Right atrium auricular region (tissue), 2 donors: ENCODE data around the gene SMAP2. TPM values are rescaled to one million over a fixed set of nuclear protein-coding genes. Genes with fewer than 3 reads are reported as not detected.

Source experiments
- DNase-seq: peaks from one replicate; pipeline ENCODE4 v3.0.0-alpha.2; 2019; ENCODE audit warnings: low spot score
- H3K27ac ChIP-seq, 2 donors: fragments of 200-600 bp; sonication (generic); 1 replicate in 1 of 2; 2 replicates in 1 of 2; pipeline ENCODE4 v1.5.1; 2016 to 2019
- H3K27me3 ChIP-seq, 2 donors: fragments of 200-600 bp; sonication (generic); one replicate each; pipeline versions ENCODE4 v1.5.1 to v1.6.0; 2017 to 2019
- H3K36me3 ChIP-seq: fragments of 200-600 bp; sonication (generic); one replicate; pipeline ENCODE4 v1.5.1; 2016
- H3K4me1 ChIP-seq, 2 donors: fragments of 200-600 bp; sonication (generic); one replicate each; pipeline versions ENCODE4 v1.5.1 to v1.6.0; 2017 to 2019
- H3K4me3 ChIP-seq, 2 donors: fragments of 200-600 bp; sonication (generic); 1 replicate in 1 of 2; 2 replicates in 1 of 2; pipeline ENCODE4 v1.5.1; 2017 to 2019; ENCODE audit warnings: mild to moderate bottlenecking in 1 of 2, moderate library complexity in 1 of 2
- H3K9me3 ChIP-seq, 2 donors: fragments of 200-600 bp; sonication (generic); one replicate each; pipeline ENCODE4 v1.5.1; 2019
- CTCF ChIP-seq, 2 donors: fragments of 200-600 bp; sonication (generic); IDR thresholded peaks; one replicate each; pipeline ENCODE4 v1.5.1; 2019; ENCODE audit warnings: antibody characterized with exemption in 2 of 2
- total RNA-seq, 2 donors: library from RNA; depleted of rRNA; stranded (reverse); fragments of >200 nt; gene quantifications; one replicate each; pipeline ENCODE4 v1.1.0, GENCODE V29; 2016

Gene SMAP2
- total RNA-seq, 2 donors from 2014 or later = 19.8 to 20.8 TPM

- Histone ChIP-seq H3K4me3 (no peak overlapping the region), H3K27ac (no peak overlapping the region), H3K36me3 (peaks cover 11% of the 10 kb centered on the region), H3K4me1 (peaks cover 0 to 4% of the 10 kb centered on the region in 2 donors), H3K9me3 (no peaks in the 10 kb centered on the region), H3K27me3 (no peaks in the 10 kb centered on the region)
- TF ChIP-seq CTCF (IDR thresholded peaks at IDR 0.05) = no peak
- no peak for DNase-seq
Measured at GRCh38 chr1:40421431-40422384, 48.2 kb downstream of the SMAP2 start.

- DNase-seq = no peak
- H3K27me3 ChIP-seq = no peaks in the 10 kb centered on the region
- no peak overlapping the region for H3K4me3 ChIP-seq
- peaks cover 0 to 4% of the 10 kb centered on the region in 2 donors for H3K4me1 ChIP-seq
- H3K27ac ChIP-seq = no peak overlapping the region
- peaks cover under 1% of the 10 kb centered on the region for H3K36me3 ChIP-seq
- H3K9me3 ChIP-seq = no peaks in the 10 kb centered on the region
- TF ChIP-seq CTCF (IDR thresholded peaks at IDR 0.05) = no peak
Measured at GRCh38 chr1:40422630-40423263, 49.2 kb downstream of the SMAP2 start.

GRCh38 chr1:40423264-40423642, 49.7 kb downstream of the SMAP2 start:
- Histone ChIP-seq H3K27me3 (no peaks in the 10 kb centered on the region), H3K9me3 (no peaks in the 10 kb centered on the region), H3K27ac (no peak overlapping the region), H3K4me1 (peaks cover 0 to 4% of the 10 kb centered on the region in 2 donors), H3K36me3 (no peaks in the 10 kb centered on the region), H3K4me3 (no peak overlapping the region)
- TF ChIP-seq CTCF (IDR thresholded peaks at IDR 0.05) = no peak
- DNase-seq = no peak

- no peak overlapping the region for H3K4me3 ChIP-seq
- no peaks in the 10 kb centered on the region for H3K36me3 ChIP-seq
- H3K27ac ChIP-seq = no peak overlapping the region
- no peaks in the 10 kb centered on the region for H3K9me3 ChIP-seq
- H3K27me3 ChIP-seq = no peaks in the 10 kb centered on the region
- no peak for DNase-seq
- H3K4me1 ChIP-seq = peaks cover 0 to 4% of the 10 kb centered on the region in 2 donors
- no peak for TF ChIP-seq CTCF (IDR thresholded peaks at IDR 0.05)
Measured at GRCh38 chr1:40423951-40424618, 50.6 kb downstream of the SMAP2 start.

- TF ChIP-seq CTCF (IDR thresholded peaks at IDR 0.05) = no peak
- DNase-seq = no peak
- Histone ChIP-seq H3K36me3 (no peaks in the 10 kb centered on the region), H3K4me1 (peaks cover 0 to 4% of the 10 kb centered on the region in 2 donors), H3K27me3 (no peaks in the 10 kb centered on the region), H3K9me3 (no peaks in the 10 kb centered on the region), H3K4me3 (no peak overlapping the region), H3K27ac (no peak overlapping the region)
Measured at GRCh38 chr1:40425198-40425597, 51.7 kb downstream of the SMAP2 start.
